OCI-LY7 (cell line): ENCODE results near the gene ANO10. TPM values are rescaled to one million over a fixed set of nuclear protein-coding genes. Genes with fewer than 3 reads are reported as not detected.

Experiments used
- BruUV-seq: library from RNA; stranded (reverse); fragments of 400-500 nt; replicated peaks from 2 replicates; lab custom pipeline; 2021; lab: Mats Ljungman, UMichigan
- CTCF ChIA-PET: fragments of 300-600 bp; sonication (Branson Sonifier 250); formaldehyde crosslinking; loops from one replicate; lab custom pipeline; 2022; ENCODE audit warnings: antibody characterized with exemption; ENCODE audit not compliant: unreplicated experiment; lab: Charles Lee
- POLR2A ChIA-PET: fragments of 300-600 bp; sonication (Branson Sonifier 250); formaldehyde crosslinking; loops from one replicate; lab custom pipeline; 2022; ENCODE audit warnings: antibody characterized with exemption; lab: Charles Lee
- DNase-seq: peaks from one replicate; pipeline ENCODE4 v3.0.0-alpha.2; 2015; ENCODE audit warnings: low spot score
- H2AFZ ChIP-seq: fragments of 200-600 bp; sonication (generic), shearing (Covaris generic); 2 replicates; pipeline ENCODE4 v1.6.1; 2014; ENCODE audit warnings: mild to moderate bottlenecking, antibody characterized with exemption, low read length, moderate library complexity
- H3K27ac ChIP-seq: fragments of 200-600 bp; sonication (generic); 2 replicates; pipeline ENCODE4 v1.5.1; 2014; ENCODE audit warnings: mixed run types, low read depth, mild to moderate bottlenecking, moderate library complexity, low read length, inconsistent platforms; ENCODE audit not compliant: poor library complexity, severe bottlenecking
- H3K36me3 ChIP-seq: fragments of 200-600 bp; sonication (generic); 2 replicates; pipeline ENCODE4 v1.6.1; 2014; ENCODE audit warnings: mild to moderate bottlenecking, antibody characterized with exemption, low read length, moderate library complexity, mixed read lengths; ENCODE audit not compliant: insufficient read depth
- H3K4me1 ChIP-seq: fragments of 200-600 bp; sonication (generic); 2 replicates; pipeline ENCODE4 v1.5.1; 2014; ENCODE audit warnings: mild to moderate bottlenecking, low read length; ENCODE audit not compliant: insufficient read depth, poor library complexity, severe bottlenecking
- H3K4me2 ChIP-seq: fragments of 200-600 bp; sonication (generic); 2 replicates; pipeline ENCODE4 v1.6.1; 2014; ENCODE audit warnings: mild to moderate bottlenecking, low read length
- H3K4me3 ChIP-seq: fragments of 200-600 bp; sonication (generic); 2 replicates; pipeline ENCODE4 v1.5.1; 2014; ENCODE audit warnings: mild to moderate bottlenecking, low read depth, low read length; ENCODE audit not compliant: poor library complexity, severe bottlenecking
- H3K79me2 ChIP-seq: fragments of 200-600 bp; sonication (generic); 2 replicates; pipeline ENCODE4 v1.6.1; 2016; ENCODE audit warnings: low read depth, mild to moderate bottlenecking, low read length, moderate library complexity, mixed read lengths; ENCODE audit not compliant: insufficient read depth
- H3K9me2 ChIP-seq: fragments of 200-600 bp; sonication (generic); 2 replicates; pipeline ENCODE4 v1.6.1; 2016; ENCODE audit warnings: mild to moderate bottlenecking, low read length, mixed read lengths; ENCODE audit not compliant: insufficient read depth
- H3K9me3 ChIP-seq: fragments of 200-600 bp; sonication (generic); 2 replicates; pipeline ENCODE4 v1.6.1; 2014; ENCODE audit warnings: mild to moderate bottlenecking, mixed run types, low read length, mixed read lengths
- H4K20me1 ChIP-seq: fragments of 200-600 bp; sonication (generic); 2 replicates; pipeline ENCODE4 v1.6.1; 2014; ENCODE audit warnings: mild to moderate bottlenecking, antibody characterized with exemption, low read length, moderate library complexity, mixed read lengths; ENCODE audit not compliant: insufficient read depth
- EZH2phosphoT487 ChIP-seq: fragments of 200-600 bp; sonication (generic); IDR thresholded peaks from 2 replicates; pipeline ENCODE4 v1.6.1; 2018; ENCODE audit warnings: low read depth, borderline replicate concordance, mild to moderate bottlenecking, mixed run types, antibody characterized with exemption, low read length, moderate library complexity, mixed read lengths
- intact Hi-C: fragments of 100-400 bp; cut with micrococcal nuclease; formaldehyde crosslinking; loops from one replicate; pipeline ENCODE4 v1.10.0; 2022; ENCODE audit not compliant: unreplicated experiment
- total RNA-seq, 2 experiments: library from RNA; depleted of rRNA in 1 of 2; stranded (reverse); fragments of >200 nt in 1 of 2; shearing (Covaris generic) in 1 of 2; gene quantifications; 2 replicates each; pipeline ENCODE4 v1.2.3, GENCODE V29; 2014 to 2022
- TF ChIP-seq, protein P1 (sequence below): fragments of 200-600 bp; sonication (generic); conservative IDR thresholded peaks from 2 replicates; pipeline ENCODE4 v1.5.1; 2014; ENCODE audit warnings: mild to moderate bottlenecking, antibody characterized with exemption, low read length, moderate library complexity, mixed read lengths

The ANO10 gene
- total RNA-seq, 2 experiments from 2014 or later: 2.2 to 5.8 TPM

DNA sequence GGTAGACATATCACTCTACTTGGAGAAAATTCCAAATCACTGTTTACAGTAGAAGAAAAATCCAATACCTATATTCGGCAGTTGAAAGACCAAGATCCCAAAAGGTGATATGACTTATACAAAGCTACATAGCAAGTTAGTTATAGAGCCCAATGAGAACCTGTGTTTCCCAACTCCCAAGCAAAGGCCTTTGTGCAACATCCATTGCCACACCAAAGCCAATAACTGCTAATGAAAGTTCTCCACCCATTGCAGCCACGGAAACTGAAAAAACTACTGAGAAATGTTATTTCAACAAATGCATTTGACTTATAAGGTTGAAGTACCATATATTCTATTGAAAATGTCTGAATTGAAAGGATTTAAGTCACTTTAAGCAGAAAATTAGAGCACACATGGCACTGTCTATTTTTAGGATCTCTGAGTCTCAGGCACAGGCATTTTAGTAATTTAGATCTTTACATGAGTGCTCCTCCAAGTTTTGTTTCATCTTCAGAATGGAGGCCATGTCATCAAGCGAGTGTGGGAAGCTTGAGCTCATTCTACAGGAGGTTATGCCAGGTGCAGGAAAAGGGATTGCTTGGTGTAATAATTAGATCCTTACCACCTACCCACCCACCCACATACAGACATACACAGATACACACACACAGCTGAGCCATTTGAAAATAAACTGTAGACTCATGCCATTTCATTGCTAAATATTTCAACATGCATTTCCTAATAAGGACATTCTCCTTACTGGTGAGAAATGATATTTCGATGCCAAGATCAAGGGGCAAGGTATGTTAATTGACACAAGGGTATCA lies 19.7 kb upstream of the ANO10 start:
- intact Hi-C loops: no loop called here
- no peak for DNase-seq
- no peak overlapping the region for H2AFZ ChIP-seq

DNA sequence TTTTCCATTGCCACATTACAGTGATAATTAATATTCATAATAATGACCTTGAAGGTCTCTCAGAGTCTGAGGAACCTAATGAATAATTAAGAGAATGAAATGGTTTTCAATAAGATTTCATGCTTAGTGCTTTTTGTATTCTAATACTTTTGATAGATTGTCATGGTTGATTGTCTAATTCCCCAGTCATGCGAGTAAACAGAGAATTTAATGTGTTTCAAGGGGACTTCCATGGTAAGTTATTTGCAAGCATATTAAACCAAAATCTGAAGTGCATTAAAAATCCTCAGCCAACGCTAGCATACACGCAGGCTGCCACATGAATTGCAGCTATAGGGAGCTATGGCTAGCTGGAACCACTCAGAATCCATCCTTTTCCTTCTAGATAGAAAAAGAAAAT lies 18.9 kb upstream of the ANO10 start:
- H3K4me3 ChIP-seq: no peak overlapping the region
- H3K4me1 ChIP-seq: no peaks in the 10 kb centered on the region
- TF ChIP-seq, protein P1, sequence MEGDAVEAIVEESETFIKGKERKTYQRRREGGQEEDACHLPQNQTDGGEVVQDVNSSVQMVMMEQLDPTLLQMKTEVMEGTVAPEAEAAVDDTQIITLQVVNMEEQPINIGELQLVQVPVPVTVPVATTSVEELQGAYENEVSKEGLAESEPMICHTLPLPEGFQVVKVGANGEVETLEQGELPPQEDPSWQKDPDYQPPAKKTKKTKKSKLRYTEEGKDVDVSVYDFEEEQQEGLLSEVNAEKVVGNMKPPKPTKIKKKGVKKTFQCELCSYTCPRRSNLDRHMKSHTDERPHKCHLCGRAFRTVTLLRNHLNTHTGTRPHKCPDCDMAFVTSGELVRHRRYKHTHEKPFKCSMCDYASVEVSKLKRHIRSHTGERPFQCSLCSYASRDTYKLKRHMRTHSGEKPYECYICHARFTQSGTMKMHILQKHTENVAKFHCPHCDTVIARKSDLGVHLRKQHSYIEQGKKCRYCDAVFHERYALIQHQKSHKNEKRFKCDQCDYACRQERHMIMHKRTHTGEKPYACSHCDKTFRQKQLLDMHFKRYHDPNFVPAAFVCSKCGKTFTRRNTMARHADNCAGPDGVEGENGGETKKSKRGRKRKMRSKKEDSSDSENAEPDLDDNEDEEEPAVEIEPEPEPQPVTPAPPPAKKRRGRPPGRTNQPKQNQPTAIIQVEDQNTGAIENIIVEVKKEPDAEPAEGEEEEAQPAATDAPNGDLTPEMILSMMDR: no peak
- no peak for TF ChIP-seq EZH2phosphoT487
- no TSS peak for BruUV-seq
- intact Hi-C loops: no loop called here
- ChIA-PET POLR2A (no interaction called here), CTCF (no interaction called here)
- H3K79me2 ChIP-seq: no peaks in the 10 kb centered on the region
- no peak overlapping the region for H3K27ac ChIP-seq
- no peak overlapping the region for H2AFZ ChIP-seq
- no peaks in the 10 kb centered on the region for H3K9me2 ChIP-seq
- no peaks in the 10 kb centered on the region for H3K9me3 ChIP-seq
- H3K36me3 ChIP-seq: no peaks in the 10 kb centered on the region
- no peak overlapping the region for H3K4me2 ChIP-seq
- no peaks in the 10 kb centered on the region for H4K20me1 ChIP-seq
- no peak for DNase-seq

More for the DNA sequence above, 19.7 kb upstream of the ANO10 start:
- Histone ChIP-seq H3K79me2 (no peaks in the 10 kb centered on the region), H4K20me1 (no peaks in the 10 kb centered on the region), H3K9me2 (no peaks in the 10 kb centered on the region), H3K36me3 (no peaks in the 10 kb centered on the region), H3K4me1 (no peaks in the 10 kb centered on the region), H3K27ac (no peak overlapping the region), H3K4me3 (no peak overlapping the region), H3K9me3 (no peaks in the 10 kb centered on the region), H3K4me2 (no peak overlapping the region)
- ChIA-PET CTCF (no interaction called here), POLR2A (interaction anchor here (0.5 kb wide), 1 partner anchor 790 kb away, joined by 3 read pairs; no protein-coding TSS in a partner anchor)
- TF ChIP-seq EZH2phosphoT487: no peak
- TF ChIP-seq, protein P1: no peak
- no TSS peak for BruUV-seq
